H9 (cell line): ENCODE data around the gene IKZF1. TPM values are rescaled to one million over a fixed set of nuclear protein-coding genes. Genes with fewer than 3 reads are reported as not detected.

Experiments used
- DNase-seq: peaks from one replicate; pipeline ENCODE4 v3.0.0-alpha.2; 2017
- H2AFZ ChIP-seq: one replicate; pipeline ENCODE4 v1.6.1; 2013; ENCODE audit warnings: mild to moderate bottlenecking, low read length, control low read depth, moderate library complexity
- H2AK5ac ChIP-seq: 2 replicates; pipeline ENCODE4 v1.6.1; 2013; ENCODE audit warnings: low read length, control low read depth, mixed read lengths; ENCODE audit not compliant: insufficient read length
- H2BK120ac ChIP-seq: one replicate; pipeline ENCODE4 v1.6.1; 2013; ENCODE audit warnings: low read depth, mild to moderate bottlenecking, low read length, control low read depth, inconsistent platforms; ENCODE audit not compliant: poor library complexity, severe bottlenecking
- H2BK12ac ChIP-seq: 2 replicates; pipeline ENCODE4 v1.6.1; 2013; ENCODE audit warnings: low read length, control low read depth, mixed read lengths, low read depth; ENCODE audit not compliant: insufficient read length
- H2BK15ac ChIP-seq: 2 replicates; pipeline ENCODE4 v1.6.1; 2013; ENCODE audit warnings: low read depth, low read length, control low read depth
- H2BK20ac ChIP-seq: one replicate; pipeline ENCODE4 v1.6.1; 2013; ENCODE audit warnings: low read depth, mild to moderate bottlenecking, low read length, control low read depth, inconsistent platforms; ENCODE audit not compliant: poor library complexity, severe bottlenecking
- H2BK5ac ChIP-seq: 2 replicates; pipeline ENCODE4 v1.6.1; 2013; ENCODE audit warnings: low read length, control low read depth, mixed read lengths; ENCODE audit not compliant: insufficient read length
- H3K14ac ChIP-seq: 2 replicates; pipeline ENCODE4 v1.6.1; 2013; ENCODE audit warnings: low read length, control low read depth; ENCODE audit not compliant: insufficient read depth
- H3K18ac ChIP-seq: 2 replicates; pipeline ENCODE4 v1.6.1; 2013; ENCODE audit warnings: low read depth, mild to moderate bottlenecking, mixed read lengths, low read length, control low read depth; ENCODE audit not compliant: insufficient read length
- H3K23ac ChIP-seq: 2 replicates; pipeline ENCODE4 v1.6.1; 2013; ENCODE audit warnings: low read length, control low read depth, mixed read lengths, low read depth; ENCODE audit not compliant: insufficient read length
- H3K23me2 ChIP-seq: 2 replicates; pipeline ENCODE4 v1.6.1; 2013; ENCODE audit warnings: low read depth, mild to moderate bottlenecking, mixed read lengths, low read length, control low read depth; ENCODE audit not compliant: insufficient read length, poor library complexity, severe bottlenecking
- H3K27ac ChIP-seq: 2 replicates; pipeline ENCODE4 v1.5.1; 2013; ENCODE audit warnings: low read length, control low read depth, mixed read lengths, low read depth; ENCODE audit not compliant: insufficient read length
- H3K27me3 ChIP-seq: 2 replicates; pipeline ENCODE4 v1.6.1; 2013; ENCODE audit warnings: low read length, control low read depth, inconsistent platforms; ENCODE audit not compliant: insufficient read depth
- H3K4ac ChIP-seq: 2 replicates; pipeline ENCODE4 v1.6.1; 2013; ENCODE audit warnings: low read depth, mild to moderate bottlenecking, control low read depth, inconsistent platforms, low read length, moderate library complexity
- H3K4me1 ChIP-seq: 2 replicates; pipeline ENCODE4 v1.6.1; 2013; ENCODE audit warnings: low read length, control low read depth, inconsistent platforms; ENCODE audit not compliant: insufficient read depth
- H3K4me2 ChIP-seq: 2 replicates; pipeline ENCODE4 v1.6.1; 2013; ENCODE audit warnings: low read length, control low read depth, mixed read lengths; ENCODE audit not compliant: insufficient read length, insufficient read depth
- H3K56ac ChIP-seq: 2 replicates; pipeline ENCODE4 v1.6.1; 2013; ENCODE audit warnings: low read depth, mild to moderate bottlenecking, mixed read lengths, low read length, control low read depth; ENCODE audit not compliant: insufficient read length
- H3K79me1 ChIP-seq: 2 replicates; pipeline ENCODE4 v1.6.1; 2013; ENCODE audit warnings: low read depth, mild to moderate bottlenecking, moderate library complexity, low read length, control low read depth, inconsistent platforms; ENCODE audit not compliant: insufficient read depth, poor library complexity, severe bottlenecking
- H3K79me2 ChIP-seq: 2 replicates; pipeline ENCODE4 v1.6.1; 2013; ENCODE audit warnings: low read length, control low read depth, inconsistent platforms; ENCODE audit not compliant: insufficient read depth
- H3K9ac ChIP-seq: 2 replicates; pipeline ENCODE4 v1.6.1; 2013; ENCODE audit warnings: low read length, control low read depth, mixed read lengths; ENCODE audit not compliant: insufficient read length; ENCODE audit errors: extremely low read depth
- H3K9me3 ChIP-seq: one replicate; pipeline ENCODE4 v1.6.1; 2013; ENCODE audit warnings: low read depth, low read length, inconsistent platforms; ENCODE audit not compliant: control insufficient read depth
- H3T11ph ChIP-seq: one replicate; pipeline ENCODE4 v1.6.1; 2013; ENCODE audit warnings: mild to moderate bottlenecking, low read length, control low read depth, inconsistent platforms
- H4K20me1 ChIP-seq: one replicate; pipeline ENCODE4 v1.6.1; 2013; ENCODE audit not compliant: control insufficient read depth, insufficient read length, insufficient read depth
- H4K5ac ChIP-seq: 2 replicates; pipeline ENCODE4 v1.6.1; 2013; ENCODE audit warnings: low read depth, mild to moderate bottlenecking, mixed read lengths, low read length, control low read depth; ENCODE audit not compliant: insufficient read length
- H4K8ac ChIP-seq: replicated peaks from 2 replicates; pipeline ENCODE4 v1.6.1; 2013; ENCODE audit warnings: low read length, control low read depth, mixed read lengths, low read depth; ENCODE audit not compliant: insufficient read length
- H4K91ac ChIP-seq: 2 replicates; pipeline ENCODE4 v1.6.1; 2013; ENCODE audit warnings: low read depth, mild to moderate bottlenecking, moderate library complexity, mixed read lengths, low read length, control low read depth; ENCODE audit not compliant: insufficient read length
- H3K27ac Mint-ChIP-seq, 3 experiments: 2 replicates in 2 of 3; 3 replicates in 1 of 3; pipeline ENCODE4 v1.8.0; 2020 to 2021; ENCODE audit warnings: mixed read lengths in 3 of 3, mild to moderate bottlenecking in 1 of 3, moderate library complexity in 1 of 3
- H3K27me3 Mint-ChIP-seq: 2 replicates; pipeline ENCODE4 v1.8.0; 2021; ENCODE audit warnings: low read depth, mild to moderate bottlenecking, moderate library complexity, mixed read lengths
- H3K36me3 Mint-ChIP-seq, 3 experiments: 2 replicates in 2 of 3; 3 replicates in 1 of 3; pipeline ENCODE4 v1.8.0; 2020 to 2021; ENCODE audit warnings: low read depth in 3 of 3, mixed read lengths in 3 of 3; ENCODE audit not compliant: insufficient read depth in 1 of 3
- H3K4me1 Mint-ChIP-seq, 2 experiments: 2 replicates each; pipeline ENCODE4 v1.8.0; 2020; ENCODE audit warnings: mixed read lengths in 2 of 2
- H3K4me3 Mint-ChIP-seq, 2 experiments: 2 replicates in 1 of 2; 3 replicates in 1 of 2; pipeline ENCODE4 v1.8.0; 2020 to 2021; ENCODE audit warnings: mild to moderate bottlenecking in 2 of 2, mixed read lengths in 2 of 2, moderate library complexity in 1 of 2
- H3K9me3 Mint-ChIP-seq, 2 experiments: 2 replicates in 1 of 2; 3 replicates in 1 of 2; pipeline ENCODE4 v1.8.0; 2020; ENCODE audit warnings: mild to moderate bottlenecking in 2 of 2, mixed read lengths in 2 of 2, moderate library complexity in 1 of 2
- CTCF ChIP-seq: fragments of 200-600 bp; sonication (generic); conservative IDR thresholded peaks from 3 replicates; pipeline ENCODE4 v1.8.0; 2021; ENCODE audit warnings: antibody characterized with exemption, mild to moderate bottlenecking
- WGBS: extraction: QIAGEN DNeasy Blood & Tissue Kit; methylation state at CpG from one replicate; pipeline ENCODE4 v1.1.7; 2013; ENCODE audit warnings: missing lambda C conversion rate, low lambda C conversion rate, mixed read lengths; ENCODE audit not compliant: insufficient read length; ENCODE audit errors: extremely low coverage; 5-methylcytosine and 5-hydroxymethylcytosine counted together
- total RNA-seq: library from RNA; stranded (reverse); gene quantifications from 2 replicates; pipeline ENCODE4 v1.2.1, GENCODE V29; 2021

The IKZF1 gene
- total RNA-seq, 1 experiment from 2014 or later = 0.98 TPM

- DNase-seq = no peak
- no peak overlapping the region for H2BK120ac ChIP-seq
- no peak overlapping the region for H2BK20ac ChIP-seq
- H3K27ac Mint-ChIP-seq = no peak overlapping the region
- no peak overlapping the region for H3K56ac ChIP-seq
- no peak for TF ChIP-seq CTCF
- no peak overlapping the region for H3K9ac ChIP-seq
- H3K4me1 Mint-ChIP-seq = peaks cover 4% of the 10 kb centered on the region in 2 experiments
- H4K5ac ChIP-seq = no peak overlapping the region
- no peak overlapping the region for H3K18ac ChIP-seq
- H3K27me3 ChIP-seq = no peaks in the 10 kb centered on the region
- no peaks in the 10 kb centered on the region for H3K27me3 Mint-ChIP-seq
- no peaks in the 10 kb centered on the region for H3K79me2 ChIP-seq
- H2BK12ac ChIP-seq = no peak overlapping the region
- H4K20me1 ChIP-seq = no peaks in the 10 kb centered on the region
- H3K4me2 ChIP-seq = no peak overlapping the region
- no peak overlapping the region for H2AK5ac ChIP-seq
- no peaks in the 10 kb centered on the region for H3K23me2 ChIP-seq
- no peaks in the 10 kb centered on the region for H3K9me3 ChIP-seq
- H4K91ac ChIP-seq = no peak overlapping the region
- no peak overlapping the region for H3K14ac ChIP-seq
- H3K4me3 Mint-ChIP-seq = no peak overlapping the region
- H4K8ac ChIP-seq = no peak overlapping the region
- H2BK5ac ChIP-seq = no peak overlapping the region
- no peaks in the 10 kb centered on the region for H3K9me3 Mint-ChIP-seq
- no peak overlapping the region for H2AFZ ChIP-seq
- no peak overlapping the region for H3K23ac ChIP-seq
- no peaks in the 10 kb centered on the region; the same call in 1 of the 2 replicates for H3K4me1 ChIP-seq
- no peak overlapping the region for H3K27ac ChIP-seq
- H2BK15ac ChIP-seq = no peak overlapping the region
- no peaks in the 10 kb centered on the region for H3K36me3 Mint-ChIP-seq
- no peak overlapping the region for H3T11ph ChIP-seq
- H3K79me1 ChIP-seq = no peaks in the 10 kb centered on the region
- no CpG with 5 or more reads among the region's 5 CpGs for WGBS
- no peak overlapping the region for H3K4ac ChIP-seq
These were observed 67.1 kb downstream of the IKZF1 start for GRCh38 chr7:50371551-50372021.
